ENCODE data around the gene TBC1D23.

The TBC1D23 gene

DNA sequence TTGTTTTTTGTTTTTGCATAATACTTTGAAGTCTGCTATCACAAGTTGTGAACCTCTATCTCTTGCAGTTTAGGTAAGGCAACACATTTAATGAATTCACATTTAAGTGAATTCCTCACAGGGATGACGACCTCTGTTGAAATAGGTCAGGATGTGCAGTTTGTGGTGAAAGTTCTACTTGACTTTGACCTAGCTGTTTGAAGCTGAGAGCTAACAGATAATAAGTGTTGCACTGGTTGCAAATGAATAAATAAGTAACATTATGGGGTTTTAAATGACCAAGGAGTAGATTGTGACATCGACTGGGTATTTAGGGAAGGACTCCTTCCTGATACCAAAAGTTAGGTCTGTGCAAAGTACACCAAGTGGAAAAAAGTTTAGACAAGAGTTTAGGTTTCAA lies 97.6 kb downstream of the TBC1D23 start (continued):
- TF ChIP-seq ZNF544 (tag by site-specific recombination; IDR thresholded peaks at IDR 0.05) (no peak), BCL11A (tag by site-specific recombination; IDR thresholded peaks at IDR 0.05; ENCODE audit: low read depth) (no peak)
- TF ChIP-seq, protein P1, sequence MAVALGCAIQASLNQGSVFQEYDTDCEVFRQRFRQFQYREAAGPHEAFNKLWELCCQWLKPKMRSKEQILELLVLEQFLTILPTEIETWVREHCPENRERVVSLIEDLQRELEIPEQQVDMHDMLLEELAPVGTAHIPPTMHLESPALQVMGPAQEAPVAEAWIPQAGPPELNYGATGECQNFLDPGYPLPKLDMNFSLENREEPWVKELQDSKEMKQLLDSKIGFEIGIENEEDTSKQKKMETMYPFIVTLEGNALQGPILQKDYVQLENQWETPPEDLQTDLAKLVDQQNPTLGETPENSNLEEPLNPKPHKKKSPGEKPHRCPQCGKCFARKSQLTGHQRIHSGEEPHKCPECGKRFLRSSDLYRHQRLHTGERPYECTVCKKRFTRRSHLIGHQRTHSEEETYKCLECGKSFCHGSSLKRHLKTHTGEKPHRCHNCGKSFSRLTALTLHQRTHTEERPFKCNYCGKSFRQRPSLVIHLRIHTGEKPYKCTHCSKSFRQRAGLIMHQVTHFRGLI (tag by site-specific recombination; IDR thresholded peaks at IDR 0.05): no peak

DNA sequence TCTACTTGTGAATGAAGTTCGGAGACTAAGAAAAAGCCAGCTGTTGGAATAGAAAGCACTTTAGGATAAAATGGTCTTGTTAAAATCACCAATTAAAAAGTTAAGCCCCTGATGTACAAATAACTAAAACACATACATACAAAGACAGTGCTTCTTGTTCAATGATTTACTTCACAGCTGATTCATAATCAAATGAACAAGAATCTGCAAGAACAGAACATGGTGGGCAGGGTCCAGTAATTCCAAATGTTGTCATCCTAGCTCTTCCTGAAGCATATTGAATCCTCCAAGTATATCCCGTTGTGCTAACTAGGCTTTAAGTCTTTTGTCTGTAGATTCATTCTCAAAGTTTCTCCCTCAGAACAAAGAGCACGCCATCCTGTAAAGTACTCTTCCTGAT lies 98.2 kb downstream of the TBC1D23 start:
- ChIA-PET POLR2A (interaction anchor here (0.6 kb wide), 1 partner anchor 12 kb away, joined by 4 read pairs; no protein-coding TSS in a partner anchor), CTCF (no interaction called here)

DNA sequence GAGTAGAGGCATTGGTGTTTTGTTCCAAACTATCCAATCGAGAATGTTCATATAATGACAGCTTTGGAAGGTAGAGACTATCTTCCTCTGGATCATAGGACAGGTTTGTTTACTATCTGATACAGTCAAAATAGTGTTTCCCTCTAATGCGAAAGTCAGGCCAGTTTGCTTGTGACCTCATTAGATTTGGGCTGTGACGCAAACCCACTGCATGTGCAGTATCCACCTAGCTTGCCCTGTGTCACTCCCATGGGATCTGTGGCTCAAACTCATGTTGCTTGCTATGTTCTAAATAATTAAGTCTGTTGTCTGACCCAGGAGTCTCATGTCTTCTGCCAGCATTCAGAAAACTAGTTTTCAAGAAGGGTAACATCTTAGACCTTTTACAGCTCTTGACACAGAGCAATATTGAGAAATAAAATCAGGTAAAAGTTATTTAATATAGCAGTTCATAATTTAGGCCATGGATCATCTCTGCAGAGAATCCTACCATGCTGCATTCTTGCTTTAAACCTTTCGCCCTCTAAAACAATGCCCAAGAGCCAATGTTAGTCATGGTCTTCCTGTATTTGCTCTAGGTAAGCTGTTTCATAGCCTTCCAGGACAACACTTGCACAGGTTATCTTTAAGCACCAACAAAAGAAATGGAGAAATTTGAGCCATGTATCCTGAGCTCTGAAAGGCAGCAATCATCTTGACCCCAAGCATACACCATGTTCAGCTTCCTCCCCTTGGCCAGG lies 100.1 kb downstream of the TBC1D23 start:
- CTCF ChIA-PET: no interaction called here
- POLR2A ChIA-PET: no interaction called here
- TF ChIP-seq ZNF76 (tag by site-specific recombination; IDR thresholded peaks at IDR 0.05; ENCODE audit: borderline replicate concordance, low read depth) (no peak), ZNF138 (tag by site-specific recombination; IDR thresholded peaks at IDR 0.05; ENCODE audit: borderline replicate concordance) (no peak), ZNF629 (tag by site-specific recombination; IDR thresholded peaks at IDR 0.05) (no peak), ZNF174 (tag by site-specific recombination; IDR thresholded peaks at IDR 0.05) (no peak), ZNF266 (tag by site-specific recombination; IDR thresholded peaks at IDR 0.05; ENCODE audit: low read depth) (no peak), TCF7L2 (IDR thresholded peaks at IDR 0.05; ENCODE audit: borderline replicate concordance, low read depth, low read length) (no peak), ZNF350 (tag by site-specific recombination; IDR thresholded peaks at IDR 0.05) (no peak), HOXC10 (CRISPR knock-in tag; IDR thresholded peaks at IDR 0.05) (no peak)
- TF ChIP-seq, protein P1 (tag by site-specific recombination; IDR thresholded peaks at IDR 0.05): no peak
- TF ChIP-seq, protein P2, sequence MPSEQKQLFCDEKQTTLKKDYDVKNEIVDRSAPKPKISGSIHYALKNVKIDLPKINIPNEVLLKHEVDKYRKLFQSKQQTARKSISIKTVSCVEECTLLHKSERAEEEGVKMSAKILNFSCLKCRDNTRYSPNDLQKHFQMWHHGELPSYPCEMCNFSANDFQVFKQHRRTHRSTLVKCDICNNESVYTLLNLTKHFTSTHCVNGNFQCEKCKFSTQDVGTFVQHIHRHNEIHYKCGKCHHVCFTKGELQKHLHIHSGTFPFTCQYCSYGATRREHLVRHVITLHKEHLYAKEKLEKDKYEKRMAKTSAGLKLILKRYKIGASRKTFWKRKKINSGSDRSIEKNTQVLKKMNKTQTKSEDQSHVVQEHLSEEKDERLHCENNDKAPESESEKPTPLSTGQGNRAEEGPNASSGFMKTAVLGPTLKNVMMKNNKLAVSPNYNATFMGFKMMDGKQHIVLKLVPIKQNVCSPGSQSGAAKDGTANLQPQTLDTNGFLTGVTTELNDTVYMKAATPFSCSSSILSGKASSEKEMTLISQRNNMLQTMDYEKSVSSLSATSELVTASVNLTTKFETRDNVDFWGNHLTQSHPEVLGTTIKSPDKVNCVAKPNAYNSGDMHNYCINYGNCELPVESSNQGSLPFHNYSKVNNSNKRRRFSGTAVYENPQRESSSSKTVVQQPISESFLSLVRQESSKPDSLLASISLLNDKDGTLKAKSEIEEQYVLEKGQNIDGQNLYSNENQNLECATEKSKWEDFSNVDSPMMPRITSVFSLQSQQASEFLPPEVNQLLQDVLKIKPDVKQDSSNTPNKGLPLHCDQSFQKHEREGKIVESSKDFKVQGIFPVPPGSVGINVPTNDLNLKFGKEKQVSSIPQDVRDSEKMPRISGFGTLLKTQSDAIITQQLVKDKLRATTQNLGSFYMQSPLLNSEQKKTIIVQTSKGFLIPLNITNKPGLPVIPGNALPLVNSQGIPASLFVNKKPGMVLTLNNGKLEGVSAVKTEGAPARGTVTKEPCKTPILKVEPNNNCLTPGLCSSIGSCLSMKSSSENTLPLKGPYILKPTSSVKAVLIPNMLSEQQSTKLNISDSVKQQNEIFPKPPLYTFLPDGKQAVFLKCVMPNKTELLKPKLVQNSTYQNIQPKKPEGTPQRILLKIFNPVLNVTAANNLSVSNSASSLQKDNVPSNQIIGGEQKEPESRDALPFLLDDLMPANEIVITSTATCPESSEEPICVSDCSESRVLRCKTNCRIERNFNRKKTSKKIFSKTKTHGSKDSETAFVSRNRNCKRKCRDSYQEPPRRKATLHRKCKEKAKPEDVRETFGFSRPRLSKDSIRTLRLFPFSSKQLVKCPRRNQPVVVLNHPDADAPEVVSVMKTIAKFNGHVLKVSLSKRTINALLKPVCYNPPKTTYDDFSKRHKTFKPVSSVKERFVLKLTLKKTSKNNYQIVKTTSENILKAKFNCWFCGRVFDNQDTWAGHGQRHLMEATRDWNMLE (tag by site-specific recombination; conservative IDR thresholded peaks at IDR 0.05; ENCODE audit: low read depth): no peak
- TF ChIP-seq, protein P3, sequence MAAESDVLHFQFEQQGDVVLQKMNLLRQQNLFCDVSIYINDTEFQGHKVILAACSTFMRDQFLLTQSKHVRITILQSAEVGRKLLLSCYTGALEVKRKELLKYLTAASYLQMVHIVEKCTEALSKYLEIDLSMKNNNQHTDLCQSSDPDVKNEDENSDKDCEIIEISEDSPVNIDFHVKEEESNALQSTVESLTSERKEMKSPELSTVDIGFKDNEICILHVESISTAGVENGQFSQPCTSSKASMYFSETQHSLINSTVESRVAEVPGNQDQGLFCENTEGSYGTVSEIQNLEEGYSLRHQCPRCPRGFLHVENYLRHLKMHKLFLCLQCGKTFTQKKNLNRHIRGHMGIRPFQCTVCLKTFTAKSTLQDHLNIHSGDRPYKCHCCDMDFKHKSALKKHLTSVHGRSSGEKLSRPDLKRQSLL (tag by site-specific recombination; IDR thresholded peaks at IDR 0.05): no peak

More for the DNA sequence above, 98.2 kb downstream of the TBC1D23 start:
- H3K4me1 ChIP-seq (ENCODE audit: control insufficient read depth, insufficient read depth, low read length): no peaks in the 10 kb centered on the region
- no peak overlapping the region for H3K27ac ChIP-seq (ENCODE audit: extremely low read depth, low read depth, low read length)
- H3K9me3 ChIP-seq (ENCODE audit: control insufficient read depth, insufficient read depth, low read depth, low read length): no peaks in the 10 kb centered on the region
- no peak overlapping the region for H3K4me3 ChIP-seq (ENCODE audit: low read depth, low read length)
- TF ChIP-seq SCRT2 (tag by site-specific recombination; IDR thresholded peaks at IDR 0.05): no peak
- TF ChIP-seq, protein P4, sequence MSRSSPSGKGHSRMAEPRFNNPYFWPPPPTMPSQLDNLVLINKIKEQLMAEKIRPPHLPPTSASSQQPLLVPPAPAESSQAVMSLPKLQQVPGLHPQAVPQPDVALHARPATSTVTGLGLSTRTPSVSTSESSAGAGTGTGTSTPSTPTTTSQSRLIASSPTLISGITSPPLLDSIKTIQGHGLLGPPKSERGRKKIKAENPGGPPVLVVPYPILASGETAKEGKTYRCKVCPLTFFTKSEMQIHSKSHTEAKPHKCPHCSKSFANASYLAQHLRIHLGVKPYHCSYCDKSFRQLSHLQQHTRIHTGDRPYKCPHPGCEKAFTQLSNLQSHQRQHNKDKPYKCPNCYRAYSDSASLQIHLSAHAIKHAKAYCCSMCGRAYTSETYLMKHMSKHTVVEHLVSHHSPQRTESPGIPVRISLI (tag by site-specific recombination; IDR thresholded peaks at IDR 0.05): no peak
- TF ChIP-seq, protein P5, sequence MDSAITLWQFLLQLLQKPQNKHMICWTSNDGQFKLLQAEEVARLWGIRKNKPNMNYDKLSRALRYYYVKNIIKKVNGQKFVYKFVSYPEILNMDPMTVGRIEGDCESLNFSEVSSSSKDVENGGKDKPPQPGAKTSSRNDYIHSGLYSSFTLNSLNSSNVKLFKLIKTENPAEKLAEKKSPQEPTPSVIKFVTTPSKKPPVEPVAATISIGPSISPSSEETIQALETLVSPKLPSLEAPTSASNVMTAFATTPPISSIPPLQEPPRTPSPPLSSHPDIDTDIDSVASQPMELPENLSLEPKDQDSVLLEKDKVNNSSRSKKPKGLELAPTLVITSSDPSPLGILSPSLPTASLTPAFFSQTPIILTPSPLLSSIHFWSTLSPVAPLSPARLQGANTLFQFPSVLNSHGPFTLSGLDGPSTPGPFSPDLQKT (IDR thresholded peaks at IDR 0.05; ENCODE audit: borderline replicate concordance, low read depth, low read length): no peak
- TF ChIP-seq, protein P6, sequence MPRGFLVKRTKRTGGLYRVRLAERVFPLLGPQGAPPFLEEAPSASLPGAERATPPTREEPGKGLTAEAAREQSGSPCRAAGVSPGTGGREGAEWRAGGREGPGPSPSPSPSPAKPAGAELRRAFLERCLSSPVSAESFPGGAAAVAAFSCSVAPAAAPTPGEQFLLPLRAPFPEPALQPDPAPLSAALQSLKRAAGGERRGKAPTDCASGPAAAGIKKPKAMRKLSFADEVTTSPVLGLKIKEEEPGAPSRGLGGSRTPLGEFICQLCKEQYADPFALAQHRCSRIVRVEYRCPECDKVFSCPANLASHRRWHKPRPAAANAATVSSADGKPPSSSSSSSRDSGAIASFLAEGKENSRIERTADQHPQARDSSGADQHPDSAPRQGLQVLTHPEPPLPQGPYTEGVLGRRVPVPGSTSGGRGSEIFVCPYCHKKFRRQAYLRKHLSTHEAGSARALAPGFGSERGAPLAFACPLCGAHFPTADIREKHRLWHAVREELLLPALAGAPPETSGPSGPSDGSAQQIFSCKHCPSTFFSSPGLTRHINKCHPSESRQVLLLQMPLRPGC (tag by site-specific recombination; IDR thresholded peaks at IDR 0.05): no peak
- TF ChIP-seq ZNF266 (tag by site-specific recombination; IDR thresholded peaks at IDR 0.05; ENCODE audit: low read depth): no peak
- H3K36me3 ChIP-seq (ENCODE audit: control insufficient read depth in 2 of 2, insufficient read depth in 1 of 2, low read length in 2 of 2): peaks cover 4 to 72% of the 10 kb centered on the region in 2 experiments; a peak in 1 of 3 replicates

More for the DNA sequence above, 100.1 kb downstream of the TBC1D23 start:
- H3K4me3 ChIP-seq (ENCODE audit: low read depth, low read length): no peak overlapping the region
- H3K4me1 ChIP-seq (ENCODE audit: control insufficient read depth, insufficient read depth, low read length): no peaks in the 10 kb centered on the region
- H3K36me3 ChIP-seq (ENCODE audit: control insufficient read depth in 2 of 2, insufficient read depth in 1 of 2, low read length in 2 of 2): peaks cover 7 to 72% of the 10 kb centered on the region in 2 experiments; a peak in 1 of 3 replicates
- no peaks in the 10 kb centered on the region for H3K9me3 ChIP-seq (ENCODE audit: control insufficient read depth, insufficient read depth, low read depth, low read length)
- no peak overlapping the region for H3K27ac ChIP-seq (ENCODE audit: extremely low read depth, low read depth, low read length)
